Frontal cortex (tissue), 4 donors: ENCODE data around the gene CENPX. TPM values are rescaled to one million over a fixed set of nuclear protein-coding genes. Genes with fewer than 3 reads are reported as not detected.

Experiments used
- DNase-seq, 2 donors: peaks; one replicate each; pipeline ENCODE4 v3.0.0; 2012; ENCODE audit warnings: low spot score in 2 of 2
- FAIRE-seq: peaks from 2 replicates; lab custom pipeline; 2012; peaks lifted over from hg19 to GRCh38; lab: Jason Lieb, UNC
- total RNA-seq: library from RNA; depleted of rRNA; stranded (reverse); fragments of >200 nt; gene quantifications from one replicate; pipeline ENCODE4 v1.2.3, GENCODE V29; 2014
- donor health status: control.
- donor health status: control.
- donor health status: control.

The CENPX gene
- total RNA-seq, 1 donor from 2014 or later = 31.0 TPM

- no peak for DNase-seq
Observed at GRCh38 chr17:82055965-82056728, 33.5 kb upstream of the CENPX start.

GRCh38 chr17:82055023-82055964 is 32.6 kb upstream of the CENPX start:
- DNase-seq (no peak), FAIRE-seq (no peak)

More at GRCh38 chr17:82055965-82056728, 33.5 kb upstream of the CENPX start:
- no peak for FAIRE-seq

- no peak for DNase-seq
- FAIRE-seq = no peak
Observed at GRCh38 chr17:82054351-82055022, 31.8 kb upstream of the CENPX start.

DNA sequence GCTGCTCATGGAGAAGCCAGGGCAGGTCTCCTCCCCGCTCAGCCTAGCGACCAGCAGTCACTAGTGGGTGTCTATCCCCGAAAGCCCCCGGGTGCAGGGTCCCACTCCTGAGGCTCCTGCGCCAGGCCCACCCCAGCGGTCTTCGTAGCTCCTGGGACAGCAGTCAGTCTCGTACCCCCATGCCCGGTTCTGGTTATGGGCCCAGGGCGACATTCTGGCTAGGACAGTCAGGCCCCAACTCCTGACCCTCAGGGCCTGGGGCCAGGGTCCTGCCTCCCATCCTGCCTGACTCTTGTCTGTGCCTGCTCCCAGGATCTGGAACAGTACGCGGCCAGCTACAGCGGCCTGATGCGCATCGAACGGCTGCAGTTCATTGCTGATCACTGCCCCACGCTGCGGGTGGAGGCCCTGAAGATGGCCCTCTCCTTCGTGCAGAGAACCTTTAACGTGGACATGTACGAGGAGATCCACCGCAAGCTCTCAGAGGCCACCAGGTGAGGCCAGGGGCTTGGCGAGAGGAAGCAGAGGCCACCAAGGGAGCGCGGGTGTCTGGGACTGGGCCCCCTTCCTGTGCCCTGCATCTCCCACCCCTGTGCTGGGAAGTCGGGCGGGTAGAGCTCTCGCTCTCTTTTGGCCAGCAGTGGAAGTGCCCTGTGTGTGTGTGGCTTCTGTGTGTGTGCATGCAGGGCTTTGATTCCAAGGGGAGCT is 31.0 kb upstream of the CENPX start:
- FAIRE-seq = no peak

GRCh38 chr17:82053130-82053529 is 30.5 kb upstream of the CENPX start:
- DNase-seq (no peak), FAIRE-seq (no peak)

More for the DNA sequence above, 31.0 kb upstream of the CENPX start:
- no peak for DNase-seq

- DNase-seq (no peak), FAIRE-seq (no peak)
Observed at GRCh38 chr17:82052638-82053059, 30.0 kb upstream of the CENPX start.

- no peak for FAIRE-seq
- peak; percentile 98 to 99 for DNase-seq
Observed at GRCh38 chr17:82051776-82052637, 29.3 kb upstream of the CENPX start, which contains the start of the genes GPS1 and RFNG. GPS1 (plus strand) TSS chr17:82051898; CDS start chr17:82051932, 34 bp downstream. RFNG (minus strand) TSS chr17:82051811; CDS start chr17:82051766, 45 bp downstream.

DNA sequence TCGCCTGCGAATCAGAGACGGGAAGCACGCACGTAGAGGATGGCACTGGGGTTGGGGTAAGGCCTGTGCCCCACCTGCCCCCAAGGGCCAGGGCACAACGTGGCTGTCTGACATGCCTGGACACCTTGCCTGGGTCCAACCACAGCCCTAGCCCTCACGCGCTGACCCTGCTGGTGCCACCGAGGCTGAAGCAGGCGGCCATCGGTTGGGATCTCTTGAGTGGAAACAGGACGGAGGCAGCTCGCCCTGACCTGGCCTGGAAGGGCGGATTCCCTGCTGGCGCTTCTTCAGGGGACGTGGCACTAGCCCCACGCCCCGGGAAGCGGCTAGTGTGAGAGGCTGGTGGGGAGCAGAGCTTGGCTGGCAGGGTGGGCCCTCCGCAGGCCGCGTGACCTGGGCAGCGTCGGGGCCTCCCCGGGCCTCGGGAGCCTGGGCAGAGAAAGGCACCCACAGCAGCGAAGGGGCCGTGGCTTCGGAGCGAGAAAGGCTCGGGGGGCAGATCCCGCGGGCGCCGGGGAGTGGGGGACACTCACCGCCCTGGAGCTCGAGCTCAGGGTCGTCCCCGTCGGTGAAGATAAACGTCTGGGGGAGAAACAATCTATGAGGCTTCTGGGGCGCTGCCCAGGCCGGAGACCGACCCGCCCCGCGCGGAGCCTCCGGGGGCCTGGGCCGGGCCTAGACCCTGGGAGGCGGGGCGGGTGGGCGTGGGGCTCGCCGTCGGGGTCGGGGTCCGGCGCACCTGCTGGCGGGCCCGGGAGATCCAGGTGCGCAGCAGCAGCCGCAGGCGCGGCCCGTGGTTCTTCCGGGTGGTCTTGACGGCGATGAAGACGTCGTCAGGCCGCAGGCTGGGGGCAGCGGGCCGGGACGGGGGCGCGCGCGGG is 28.3 kb upstream of the CENPX start:
- FAIRE-seq (no peak), DNase-seq (peak in 1 of 2 donors; percentile 53)

DNA sequence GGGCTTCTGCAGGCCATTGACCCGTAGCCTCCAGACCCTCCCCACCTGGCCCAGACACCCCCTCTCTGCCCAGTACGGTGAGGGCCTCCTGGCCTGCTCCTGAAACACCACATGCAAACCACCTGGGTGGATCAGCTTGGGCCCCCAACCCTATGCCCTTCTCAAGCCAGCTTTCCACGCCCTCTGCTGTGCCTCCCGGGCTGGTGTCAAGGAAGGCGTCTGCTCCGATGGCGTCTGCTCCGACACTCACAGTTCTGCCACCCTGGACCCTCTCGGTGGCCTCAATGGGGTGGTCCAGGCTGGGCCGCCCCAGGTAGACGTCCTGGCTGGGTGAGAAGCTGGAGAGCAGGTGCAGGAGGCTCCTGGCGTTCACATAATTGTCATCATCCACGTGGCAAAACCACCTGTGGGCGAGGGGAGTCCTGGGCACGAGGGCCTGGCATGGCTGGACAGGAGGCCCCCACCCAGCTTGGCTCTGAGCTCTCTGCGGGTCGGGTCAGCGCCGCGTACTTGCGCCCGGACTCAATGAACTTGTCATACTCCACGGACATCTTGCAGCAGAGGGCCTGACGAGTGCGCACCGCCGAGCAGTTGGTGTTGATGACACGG is 27.6 kb upstream of the CENPX start:
- no peak for FAIRE-seq
- no peak for DNase-seq

DNA sequence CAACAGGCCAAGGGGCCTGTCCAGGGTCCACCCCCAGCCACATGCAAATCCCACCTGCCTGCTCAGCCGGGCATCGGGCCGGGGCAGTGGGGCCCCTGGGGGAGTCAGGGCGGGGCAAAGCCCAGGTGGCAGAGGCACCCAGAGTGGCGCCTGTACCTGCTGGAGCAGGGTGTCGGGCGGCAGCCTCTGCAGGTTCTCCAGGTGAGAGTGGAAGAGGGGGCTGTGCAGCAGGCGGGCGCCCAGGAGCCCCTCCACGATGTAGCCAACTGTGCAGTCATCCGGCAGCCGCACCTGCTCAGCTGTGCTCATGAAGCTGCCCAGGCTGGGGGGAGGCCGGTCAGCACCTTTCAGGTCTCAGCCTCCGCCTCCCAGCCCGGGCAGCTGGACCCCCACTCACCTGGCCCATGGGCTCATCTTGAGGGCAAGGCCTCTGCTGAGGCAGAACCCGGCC is 26.9 kb upstream of the CENPX start:
- FAIRE-seq = no peak

DNA sequence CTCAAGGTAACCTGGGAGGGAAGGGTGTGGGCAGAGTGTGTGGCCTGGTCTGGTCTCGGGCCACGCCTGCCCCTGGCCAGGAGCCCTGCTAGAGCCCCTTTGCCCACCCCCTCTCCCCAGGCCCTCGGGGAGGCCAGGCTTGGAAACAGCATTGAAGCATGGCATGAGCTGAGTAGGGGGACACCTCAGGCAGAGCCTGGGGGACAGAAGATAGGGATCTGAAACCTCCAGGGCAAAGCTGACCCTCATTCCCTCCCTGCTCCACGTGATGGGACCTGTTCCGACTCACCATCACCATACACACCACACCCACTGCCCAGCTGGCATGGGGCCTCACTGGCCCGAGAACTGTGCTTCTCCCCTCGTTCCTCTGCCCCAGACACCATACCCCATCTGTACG is 26.4 kb upstream of the CENPX start:
- DNase-seq = no peak
- FAIRE-seq = no peak

More for the DNA sequence above, 26.9 kb upstream of the CENPX start:
- no peak for DNase-seq

- DNase-seq (no peak), FAIRE-seq (no peak)
Observed at GRCh38 chr17:82048571-82048971, 25.9 kb upstream of the CENPX start.

DNA sequence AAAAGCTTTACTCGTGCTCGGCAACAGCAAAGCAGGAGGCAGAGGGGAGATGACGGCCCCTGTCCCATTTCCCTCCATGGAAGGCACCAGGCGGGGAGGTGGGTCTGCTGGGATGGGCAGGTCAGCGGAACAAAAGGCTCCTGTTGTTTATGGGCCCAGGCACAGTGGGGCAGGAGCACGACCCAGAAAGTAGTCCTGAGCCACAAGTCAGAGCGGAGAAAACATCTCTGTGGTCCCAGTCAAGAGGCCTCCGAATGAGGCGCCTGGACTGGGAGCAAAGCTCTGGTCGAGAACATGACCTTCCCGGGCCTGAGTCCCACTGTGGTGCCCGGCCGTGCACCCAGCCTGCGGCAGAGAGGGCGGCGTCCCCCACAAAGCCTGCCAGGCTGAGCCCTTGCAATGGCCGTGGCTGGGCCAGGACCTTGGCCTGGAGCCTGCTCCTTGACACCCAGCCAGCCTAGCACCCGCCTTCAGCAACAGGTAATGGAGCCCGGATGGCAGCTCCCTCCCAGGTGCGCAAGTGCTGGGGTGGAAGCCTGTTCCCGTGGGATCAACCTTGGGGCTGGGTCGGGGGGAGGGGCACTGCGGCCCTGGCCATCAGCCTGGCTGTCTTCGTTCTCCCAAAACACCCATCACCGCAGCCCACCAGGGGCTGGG is 25.4 kb upstream of the CENPX start:
- DNase-seq (no peak), FAIRE-seq (no peak)

DNA sequence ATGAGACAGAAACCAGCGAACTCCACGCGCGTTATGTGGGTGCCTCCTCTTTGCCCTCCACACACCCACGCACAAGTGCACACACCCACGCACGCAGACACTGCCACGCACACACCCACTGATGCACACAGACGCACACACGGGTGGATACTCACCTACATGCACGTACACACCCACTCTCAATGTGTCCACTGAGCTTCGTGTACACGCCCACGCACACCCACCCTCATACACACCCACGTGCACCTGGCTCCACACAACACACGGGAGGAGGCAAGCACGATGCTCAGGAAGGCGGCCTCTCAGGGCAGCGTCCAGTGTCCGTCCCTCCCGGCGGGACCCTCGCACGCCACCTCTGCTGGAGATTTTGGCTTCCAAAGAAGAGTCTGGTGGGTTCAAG is 24.7 kb upstream of the CENPX start:
- FAIRE-seq = no peak
- DNase-seq = no peak

- FAIRE-seq (no peak), DNase-seq (no peak)
Observed at GRCh38 chr17:82046903-82047302, 24.2 kb upstream of the CENPX start.

DNA sequence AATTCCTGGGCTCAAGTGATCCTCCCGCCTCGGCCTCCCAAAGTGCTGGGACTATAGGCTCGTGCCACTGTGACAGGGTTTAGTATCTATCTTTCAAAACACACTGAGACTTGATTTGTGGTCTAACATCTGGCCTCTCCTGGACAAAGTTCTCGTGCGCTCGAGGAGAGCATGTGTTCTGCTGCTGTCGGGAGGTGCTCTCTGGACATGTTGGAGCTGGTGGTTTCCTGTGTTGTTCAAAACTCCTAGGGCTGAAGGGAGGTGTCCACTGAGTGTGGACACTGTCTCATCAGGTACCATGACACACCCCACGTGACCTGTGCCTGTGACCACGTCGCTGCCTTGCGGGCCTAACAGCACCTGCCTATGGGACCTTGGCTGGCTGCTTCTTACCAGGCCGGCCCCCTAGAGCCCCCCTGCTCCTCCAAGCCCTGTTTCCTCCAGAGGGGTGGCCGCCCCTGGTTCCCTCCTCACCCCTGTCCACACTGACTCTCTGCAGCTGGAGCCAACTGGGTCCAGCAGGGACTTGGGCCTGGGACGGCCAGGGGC is 23.3 kb upstream of the CENPX start:
- no peak for FAIRE-seq

More for the DNA sequence above, 23.3 kb upstream of the CENPX start:
- DNase-seq = no peak
